Stimulated activated CD8-positive, alpha-beta memory T cell treated with anti-CD3 and anti-CD28 coated beads, Interleukin-15, amount 100 ng/mL, for 48 hours (primary cell): ENCODE measurements around the gene IL15RA.
"Not testable (repeated sequence)": the region's sequence is repeated elsewhere in the genome, so short reads cannot be mapped to it uniquely, and the experiment has no call there.

ENCODE experiments used
- DNase-seq, 2 donors: peaks; one replicate each; pipeline ENCODE4 v3.0.0-alpha.2; 2020; ENCODE audit warnings: low read depth in 2 of 2

IL15RA gene

DNA sequence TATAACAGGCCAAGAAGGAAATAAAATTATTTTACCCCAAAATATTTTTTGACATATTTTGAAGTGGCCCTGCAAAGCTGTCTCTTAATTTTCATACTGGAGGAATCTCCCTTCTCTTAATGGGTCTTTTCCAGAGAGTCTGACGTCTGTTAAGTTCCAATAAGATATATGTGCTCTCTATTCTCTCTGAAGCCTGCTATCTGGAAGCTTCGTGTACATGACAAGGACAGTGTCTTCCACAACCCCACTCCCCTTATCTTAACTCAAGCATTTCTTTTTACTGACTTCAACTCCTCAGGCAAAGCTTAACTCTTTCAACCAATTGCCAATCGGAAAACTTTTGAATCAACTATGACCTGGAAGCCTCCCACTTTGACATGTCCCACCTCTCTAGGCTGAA is 29.2 kb upstream of the IL15RA start:
- no peak for DNase-seq

DNA sequence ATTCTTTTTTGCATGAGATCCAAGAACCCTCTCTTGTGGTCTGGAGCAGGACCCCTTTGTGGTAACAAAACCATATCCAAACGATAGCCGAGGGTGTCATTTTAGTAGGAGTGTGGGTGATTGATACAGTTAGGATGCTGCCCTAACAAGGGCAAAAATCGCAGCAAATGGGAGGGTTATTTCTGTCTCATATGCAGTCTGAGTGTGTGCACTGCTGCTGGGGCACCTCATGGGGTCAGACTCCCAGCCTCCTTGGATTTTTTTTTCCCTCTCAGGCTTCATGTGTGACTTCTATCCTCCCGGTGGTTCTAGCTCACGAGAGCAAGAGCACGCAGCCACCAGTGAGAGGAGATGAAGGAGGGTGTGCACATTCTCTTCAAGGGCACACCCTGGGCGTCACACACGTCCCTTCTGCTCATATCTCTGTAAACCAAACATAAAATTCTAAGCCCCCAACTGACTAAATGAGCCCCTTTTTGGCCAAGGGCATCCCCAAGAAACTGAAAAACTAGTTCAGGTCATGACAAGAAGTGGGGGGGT is 28.6 kb upstream of the IL15RA start:
- no peak for DNase-seq

DNA sequence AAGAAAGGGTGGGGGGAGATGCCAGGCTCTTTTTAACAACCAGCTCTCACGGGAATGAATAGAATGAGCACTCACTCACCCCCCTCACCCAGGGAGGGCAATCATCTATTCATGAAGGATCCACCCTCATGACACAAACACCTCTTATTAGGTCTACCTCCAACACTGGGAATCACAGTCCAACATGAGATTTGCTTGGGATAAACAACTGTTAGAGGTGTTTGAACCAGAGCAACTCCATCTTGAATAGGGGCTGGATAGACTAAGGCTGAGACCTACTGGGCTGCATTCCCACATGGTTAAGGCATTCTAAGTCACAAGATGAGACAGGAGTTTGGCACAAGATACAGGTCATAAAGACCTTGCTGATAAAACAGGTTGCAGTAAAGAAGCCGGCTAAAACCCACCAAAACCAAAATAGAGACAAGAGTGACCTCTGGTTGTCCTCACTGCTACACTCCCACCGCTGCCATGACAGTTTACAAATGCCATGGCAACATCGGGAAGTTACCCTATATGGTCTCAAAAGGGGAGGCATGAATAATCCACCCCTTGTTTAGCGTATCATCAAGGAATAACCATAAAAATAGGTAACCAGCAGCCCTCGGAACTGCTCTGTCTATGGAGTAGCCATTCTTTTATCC is 27.9 kb upstream of the IL15RA start:
- DNase-seq: not testable (repeated sequence)

DNA sequence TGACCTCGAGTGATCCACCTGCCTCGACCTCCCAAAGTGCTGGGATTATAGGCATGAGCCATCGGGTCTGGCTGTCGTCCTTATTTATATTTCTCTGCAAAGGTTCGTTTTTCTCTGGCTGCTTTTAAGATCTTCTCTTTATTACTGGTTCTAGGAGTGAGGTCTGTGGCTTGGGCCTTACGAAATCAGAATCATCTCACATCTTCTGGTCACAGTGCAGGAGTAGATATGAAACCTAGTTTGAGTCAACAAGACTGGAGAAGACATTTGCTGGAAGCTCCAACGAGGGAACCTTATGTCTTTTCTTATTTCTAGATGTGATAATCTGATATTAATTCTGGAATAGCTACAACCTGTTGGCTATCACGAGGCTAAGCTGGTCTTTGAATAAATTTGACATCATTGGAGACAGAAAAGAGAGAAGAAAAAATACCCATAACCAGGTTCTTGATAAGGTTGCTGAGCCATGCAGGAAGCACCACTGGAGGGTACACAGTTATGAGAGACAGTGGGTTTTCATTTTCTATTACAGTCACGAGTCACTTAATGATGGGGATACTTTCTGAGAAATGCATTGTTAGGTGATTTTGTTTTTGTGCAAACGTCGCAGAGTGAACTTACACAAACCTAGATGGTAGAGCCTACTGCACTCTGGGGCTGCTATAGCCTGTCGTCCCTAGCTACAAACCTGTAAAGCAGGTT is 25.6 kb upstream of the IL15RA start:
- no peak for DNase-seq

DNA sequence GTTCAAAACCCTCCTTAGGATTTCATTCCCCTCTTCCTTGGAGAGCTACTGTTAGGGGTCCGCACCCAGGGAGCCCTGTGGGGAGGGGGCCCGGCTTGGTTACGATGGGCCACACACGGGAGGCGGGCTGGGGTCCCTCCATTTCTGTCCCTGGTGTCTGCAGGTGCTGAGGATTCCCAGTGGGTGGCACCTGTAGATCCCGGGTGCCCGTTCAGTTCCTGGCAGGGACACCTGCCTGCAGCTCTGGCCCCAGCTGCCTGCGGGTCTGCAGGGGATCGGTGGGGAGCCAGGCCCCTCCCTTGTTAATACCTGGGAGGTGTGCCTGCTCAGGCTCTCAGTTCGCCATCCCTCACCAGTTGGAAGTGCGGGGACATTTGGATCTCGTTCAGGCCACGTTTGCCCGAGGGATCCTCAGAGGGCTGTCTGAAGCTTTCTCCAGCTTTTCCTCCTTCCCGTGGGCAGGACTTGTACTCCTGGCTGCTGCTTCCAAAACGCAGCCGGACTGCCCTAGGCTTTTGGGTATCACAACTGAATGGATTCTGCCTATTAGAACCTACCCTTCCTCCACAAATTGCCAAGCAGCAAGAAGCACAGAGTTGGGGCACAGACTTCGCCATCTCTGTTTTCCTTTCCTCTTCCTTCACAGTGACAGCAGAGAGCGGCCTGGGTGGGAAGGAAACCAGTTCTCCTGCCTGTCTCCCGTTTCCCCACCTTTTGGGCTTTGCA is 22.3 kb upstream of the IL15RA start:
- no peak for DNase-seq

DNA sequence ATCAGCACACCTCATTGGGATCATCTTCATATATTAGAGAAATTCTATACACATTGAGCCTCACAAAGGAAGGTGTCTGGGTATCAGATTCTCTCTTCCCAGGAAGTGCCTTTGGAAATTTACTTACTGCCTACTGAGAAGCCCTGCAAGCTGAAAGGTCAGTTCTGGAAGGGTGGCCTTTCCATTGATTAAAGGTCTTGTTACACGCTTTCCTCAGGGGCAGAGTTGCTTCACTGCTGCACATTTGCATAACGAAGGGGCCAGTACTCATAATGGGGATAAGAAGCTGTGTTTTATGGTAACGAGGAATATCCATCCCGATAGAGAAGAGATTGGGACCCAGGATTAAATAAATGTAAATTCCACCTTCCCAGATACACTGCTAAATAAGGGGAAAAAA is 19.4 kb upstream of the IL15RA start:
- DNase-seq: no peak

DNA sequence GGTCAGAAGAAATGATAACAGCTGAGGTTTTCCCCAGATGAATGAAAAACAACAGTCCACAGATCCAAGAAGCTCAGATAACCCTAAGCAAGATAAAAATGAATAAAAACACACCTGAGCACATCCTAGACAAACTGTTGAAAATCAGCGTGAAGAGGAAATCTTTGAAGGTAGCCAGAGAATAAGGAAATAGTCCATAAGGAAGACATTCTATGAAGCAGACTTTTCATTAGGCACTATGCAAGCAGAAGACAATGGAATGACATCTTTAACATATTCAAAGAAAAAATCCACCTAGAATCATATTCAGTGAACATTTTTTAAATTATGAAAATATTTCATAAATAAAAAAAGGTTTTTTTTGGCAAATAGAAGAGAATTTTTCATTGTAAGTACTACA is 15.1 kb upstream of the IL15RA start:
- no peak for DNase-seq

DNA sequence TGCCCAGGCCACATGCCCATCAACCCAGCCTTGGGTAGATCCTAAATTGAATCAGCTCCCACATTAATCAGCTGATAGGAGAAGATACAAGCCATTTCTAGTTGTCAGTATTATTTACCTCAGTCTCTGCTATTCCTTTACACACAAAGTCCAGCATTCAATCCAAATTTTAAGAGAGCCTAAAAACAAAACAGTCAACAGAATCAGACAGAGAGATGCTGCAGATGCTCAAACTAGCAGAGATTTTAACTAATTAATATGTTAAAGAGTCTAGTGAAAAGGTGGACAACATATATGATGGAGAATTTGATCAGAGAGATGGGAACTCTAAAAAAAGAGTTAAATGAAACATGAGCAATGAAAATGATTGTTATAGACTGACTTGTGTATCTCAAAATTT is 14.4 kb upstream of the IL15RA start:
- DNase-seq: no peak

DNA sequence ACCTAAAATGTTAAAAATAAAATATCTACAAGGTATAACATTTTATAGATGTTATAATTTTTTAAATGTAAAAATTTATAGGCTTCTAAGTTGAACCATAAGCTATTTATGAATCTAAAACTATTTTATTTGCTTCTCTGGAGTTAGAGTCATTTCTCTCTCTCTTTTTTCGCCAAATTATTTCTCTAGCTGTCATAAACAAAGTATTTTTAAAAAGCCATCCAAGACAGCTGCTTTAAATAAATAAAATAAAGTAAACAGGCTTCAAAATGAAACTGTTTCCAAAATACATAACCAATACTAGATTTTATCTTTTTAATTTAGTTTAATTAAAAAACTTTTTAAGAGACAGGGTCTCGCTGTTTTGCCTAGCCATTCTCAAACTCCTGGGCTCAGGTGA is 12.4 kb upstream of the IL15RA start:
- DNase-seq: no peak

DNA sequence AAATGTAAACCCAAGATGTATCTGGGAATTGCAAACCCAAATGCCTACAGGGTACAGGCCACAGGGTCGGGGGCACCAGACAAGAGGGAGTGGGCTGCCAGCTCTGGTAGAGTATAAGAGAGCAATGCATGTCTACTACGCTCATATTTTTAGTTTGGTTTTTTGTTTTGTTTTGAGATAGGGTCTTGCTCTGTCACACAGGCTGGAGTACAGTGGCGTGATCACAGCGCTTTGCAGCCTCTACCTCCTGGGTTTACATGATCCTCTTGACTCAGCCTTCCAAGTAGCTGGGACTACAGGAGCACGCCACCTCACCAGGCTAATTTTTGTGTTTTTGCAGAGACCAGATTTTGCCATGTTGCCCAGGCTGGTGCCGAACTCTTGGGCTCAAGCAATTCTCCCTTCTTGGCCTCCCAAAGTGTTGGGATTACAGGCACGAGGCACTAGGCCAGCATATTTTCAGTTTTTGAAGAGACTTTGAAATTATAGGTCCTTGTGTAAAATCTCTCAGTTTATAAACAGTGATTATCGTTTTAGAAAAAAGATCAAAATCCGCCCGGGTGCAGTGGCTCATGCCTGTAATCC is 11.1 kb upstream of the IL15RA start:
- DNase-seq: no peak

DNA sequence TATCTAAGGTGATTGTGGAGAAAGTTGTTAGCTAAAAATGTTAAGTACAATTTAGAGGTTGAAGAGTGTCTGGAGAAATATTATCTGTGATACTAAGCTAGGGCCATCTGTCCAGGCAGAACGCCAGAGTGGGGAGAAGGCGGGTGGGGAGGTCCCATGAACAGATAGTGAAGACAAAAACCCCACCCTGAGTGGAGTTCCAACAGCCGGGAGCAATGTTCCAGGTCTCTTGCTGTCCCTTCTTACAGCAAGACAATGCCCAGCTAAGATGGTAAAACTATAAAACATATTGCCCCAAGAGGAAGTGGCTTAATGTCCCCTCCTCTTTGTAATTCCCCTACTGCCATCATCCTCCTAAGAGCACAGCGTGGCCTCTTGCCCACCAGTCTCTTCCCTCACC is 10.4 kb upstream of the IL15RA start:
- DNase-seq: no peak

DNA sequence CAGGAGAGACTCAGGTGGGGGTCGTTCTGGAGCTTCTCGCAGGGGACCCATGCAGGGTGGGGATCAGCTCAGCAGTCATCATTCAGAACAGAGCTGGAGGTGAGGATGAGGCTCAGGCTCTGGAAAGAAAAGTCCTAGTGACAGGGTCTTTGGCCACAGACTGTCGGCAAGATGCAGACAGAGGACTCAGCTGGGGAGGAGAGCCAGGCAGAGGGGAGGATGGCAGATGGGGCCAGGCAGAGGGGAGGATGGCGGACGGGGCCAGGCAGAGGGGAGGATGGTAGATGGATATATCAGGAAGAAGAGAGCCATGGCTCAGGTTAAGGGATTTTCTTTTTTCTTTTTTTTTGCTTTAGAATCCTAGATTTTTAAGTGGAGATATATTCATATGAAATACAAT is 7.7 kb upstream of the IL15RA start:
- DNase-seq: no peak

DNA sequence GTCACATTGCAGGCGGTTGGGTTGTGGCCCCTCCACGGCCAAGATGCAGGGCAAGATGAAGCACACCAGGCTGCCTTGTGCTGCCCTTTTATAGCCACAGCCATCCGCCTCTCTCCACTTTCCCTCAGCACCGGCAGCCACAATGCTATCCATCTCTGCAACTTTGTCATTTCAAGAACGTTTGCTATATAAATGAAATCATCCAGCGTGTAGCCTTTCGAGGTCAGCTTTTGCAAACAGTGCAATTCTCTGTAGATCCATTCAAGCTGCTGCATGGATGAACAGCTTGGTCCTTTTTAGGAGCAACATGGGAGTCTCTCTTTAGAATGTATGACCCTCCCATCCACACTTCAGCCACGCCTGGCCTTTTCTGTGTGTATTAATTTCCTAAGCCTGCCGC is 6.4 kb upstream of the IL15RA start:
- no peak for DNase-seq

DNA sequence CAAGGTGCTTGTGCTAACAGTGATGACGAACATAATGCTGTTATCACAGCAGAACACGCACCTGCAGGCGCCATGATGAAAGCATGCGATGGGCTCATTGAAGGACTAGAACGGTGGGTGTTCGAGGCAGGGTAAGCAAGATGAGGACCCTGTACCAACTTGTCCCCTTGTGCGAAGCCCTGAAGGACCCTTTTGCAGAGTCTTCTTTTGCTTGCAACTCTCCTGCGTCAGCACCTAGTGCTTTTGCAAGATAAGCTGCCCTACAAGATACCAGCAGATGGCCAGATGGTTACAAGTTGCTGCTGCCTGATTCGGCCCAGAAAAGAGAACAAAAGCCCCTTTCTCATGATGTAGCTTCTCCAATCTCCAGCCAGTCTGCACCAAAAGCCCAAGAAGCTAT is 4.2 kb upstream of the IL15RA start:
- DNase-seq: no peak

DNA sequence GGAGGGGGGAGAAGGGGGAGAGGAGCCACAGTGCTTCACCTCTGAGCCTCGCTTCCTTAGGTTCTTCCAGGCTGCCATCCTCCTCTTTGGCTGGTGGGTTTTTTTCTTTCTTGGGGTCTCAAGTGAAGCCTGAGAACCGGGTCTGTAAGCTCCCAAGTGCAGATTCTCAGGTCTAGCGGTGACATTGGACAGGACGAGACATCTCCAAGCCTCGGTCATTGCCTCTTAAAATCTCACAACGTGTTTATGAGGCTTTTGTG is 817 bp upstream of the IL15RA start:
- DNase-seq: no peak

DNA sequence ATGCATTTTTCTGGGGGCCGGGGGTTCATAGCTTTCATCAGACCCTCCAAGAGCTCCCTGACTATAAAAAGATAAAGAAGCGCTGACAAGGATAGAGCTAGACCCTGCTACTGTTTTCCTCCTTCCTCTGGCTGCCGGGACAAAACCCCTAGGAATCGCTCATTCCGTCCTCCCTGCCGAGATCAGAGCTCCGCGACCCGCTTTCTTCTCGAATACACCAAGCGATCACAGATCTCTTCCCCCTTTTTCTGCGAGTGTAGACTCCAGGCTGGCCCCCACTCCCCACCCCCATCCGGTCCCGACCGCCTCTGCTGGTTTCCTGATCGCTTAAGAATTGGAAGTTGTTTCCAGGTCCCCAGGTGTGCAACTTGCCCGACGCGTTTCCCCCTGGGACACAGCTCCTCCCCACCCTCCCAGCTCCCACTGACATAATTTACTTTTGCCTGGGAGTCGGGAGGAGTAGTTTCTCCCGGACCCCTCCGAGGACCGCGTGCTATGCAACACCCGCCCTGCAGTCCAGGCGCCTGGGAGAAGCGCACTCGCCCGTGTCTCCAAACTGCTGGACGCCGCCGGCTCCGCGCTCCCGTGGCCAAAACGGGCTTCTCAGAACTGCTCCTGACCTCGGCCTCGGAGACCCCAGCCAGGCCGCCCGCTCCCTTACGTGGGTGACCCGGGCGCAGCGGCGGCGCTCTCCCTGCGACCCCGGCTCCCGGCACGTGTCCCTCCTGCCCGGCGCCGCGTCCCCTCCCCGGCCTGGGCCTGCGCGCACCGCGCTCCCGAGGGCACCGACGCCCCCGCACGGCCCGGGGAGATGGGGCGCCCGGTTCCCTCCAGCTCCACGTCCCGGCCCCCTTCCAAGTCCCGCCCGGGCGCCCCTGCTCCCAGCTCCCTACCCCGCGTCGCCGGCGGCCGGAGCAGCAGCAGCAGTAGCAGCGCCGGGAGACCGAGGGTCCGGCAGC is 552 bp downstream of the IL15RA start:
- peak; percentile 19 to 34 for DNase-seq

DNA sequence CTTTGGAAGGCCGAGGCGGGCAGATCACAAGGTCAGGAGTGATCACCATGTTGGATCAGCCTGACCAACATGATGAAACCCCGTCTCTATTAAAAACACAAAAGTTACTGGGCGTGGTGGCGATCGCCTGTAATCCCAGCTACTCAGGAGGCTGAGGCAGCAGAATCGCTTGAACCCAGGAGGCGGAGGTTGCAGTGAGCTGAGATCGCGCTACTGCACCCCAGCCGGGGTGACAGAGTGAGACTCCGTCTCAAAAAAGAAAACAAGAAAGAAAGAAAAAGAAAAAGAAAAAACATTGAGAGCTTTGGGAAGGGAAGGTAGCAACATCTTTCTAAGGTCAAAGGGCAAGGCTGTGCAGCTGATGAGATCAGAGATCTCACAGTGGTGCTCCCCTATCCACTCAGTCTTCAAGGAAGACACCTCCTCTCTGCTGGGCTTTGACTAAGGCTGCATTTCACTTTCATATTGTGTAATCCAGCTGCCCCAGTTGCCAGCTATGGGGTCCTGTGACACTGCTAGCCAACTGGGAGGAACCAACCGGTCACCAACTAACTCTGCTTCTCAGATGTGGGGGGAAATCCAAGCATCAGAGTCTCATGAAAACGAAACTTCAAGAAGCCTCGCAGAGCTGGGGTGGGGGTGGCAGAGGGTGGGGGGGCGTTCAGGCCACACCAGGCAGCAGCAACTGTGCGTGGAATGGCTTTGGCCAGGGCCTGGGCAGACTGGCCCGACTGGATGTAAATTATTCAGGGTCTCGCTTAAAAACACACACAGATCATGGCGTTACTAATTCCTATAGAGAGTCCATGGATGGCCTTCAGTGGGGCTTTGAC is 1.5 kb downstream of the IL15RA start:
- peak; percentile 65 to 73 for DNase-seq

DNA sequence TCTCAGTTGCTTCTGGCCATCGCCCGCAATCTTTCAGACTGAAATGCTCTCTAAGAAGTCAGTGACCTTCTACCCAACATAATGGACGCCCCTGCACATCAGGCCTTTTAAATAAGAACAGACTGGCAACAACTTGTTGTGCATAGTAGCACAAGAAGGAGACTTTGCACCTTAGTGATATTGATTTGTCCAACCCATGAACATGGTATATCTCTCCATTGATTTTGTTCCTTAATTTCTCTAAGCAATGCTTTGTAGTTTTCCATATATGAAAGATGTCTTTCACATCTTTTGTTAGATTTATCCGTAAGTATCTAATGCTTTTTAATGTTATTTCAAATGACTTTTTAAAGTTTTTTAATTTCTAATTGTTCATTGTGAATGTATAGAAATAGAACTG is 4.3 kb downstream of the IL15RA start:
- DNase-seq: no peak

DNA sequence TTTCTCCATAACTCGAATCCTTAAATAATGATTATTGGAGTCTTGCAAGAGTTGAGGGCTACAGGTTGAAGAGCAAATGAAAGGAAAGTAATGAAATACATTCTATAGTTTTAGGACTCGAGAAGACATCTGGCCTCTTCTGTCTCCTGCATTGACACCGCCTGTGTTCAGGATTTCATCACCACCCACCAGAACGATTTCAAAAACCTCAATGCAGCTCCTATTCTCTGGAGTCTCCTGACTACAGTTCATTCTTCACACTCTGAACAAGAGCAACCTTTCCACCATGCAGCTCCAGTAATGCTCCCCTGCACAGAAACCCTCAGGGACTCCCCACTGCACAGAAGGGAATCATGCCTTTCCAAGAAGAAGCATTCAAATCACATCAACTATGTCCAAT is 5.5 kb downstream of the IL15RA start:
- DNase-seq: no peak

DNA sequence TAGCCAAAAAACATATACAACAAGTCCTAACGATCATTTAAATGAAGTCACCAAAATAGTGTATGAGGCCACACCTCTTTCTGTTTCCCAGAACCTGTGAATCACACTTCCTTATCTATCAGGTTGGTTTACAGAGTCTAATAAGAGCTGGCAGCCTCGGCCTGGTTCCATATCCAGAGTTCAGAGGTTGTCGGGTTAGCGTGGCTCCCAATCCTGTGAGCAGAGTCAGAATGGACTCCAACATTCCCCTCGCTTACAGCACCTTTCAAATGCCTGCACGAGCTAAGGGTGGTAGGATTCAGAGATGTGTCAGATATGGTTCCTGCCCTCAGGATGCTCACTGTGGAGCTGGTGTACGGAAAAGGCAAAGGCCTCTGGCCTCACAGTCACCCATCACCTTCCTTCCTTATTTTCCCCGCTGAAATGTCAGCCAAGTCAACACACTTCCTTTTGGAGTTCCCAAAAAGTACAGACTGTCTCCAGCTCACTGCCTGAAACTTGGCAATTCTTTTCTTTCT is 6.0 kb downstream of the IL15RA start:
- DNase-seq: no peak

DNA sequence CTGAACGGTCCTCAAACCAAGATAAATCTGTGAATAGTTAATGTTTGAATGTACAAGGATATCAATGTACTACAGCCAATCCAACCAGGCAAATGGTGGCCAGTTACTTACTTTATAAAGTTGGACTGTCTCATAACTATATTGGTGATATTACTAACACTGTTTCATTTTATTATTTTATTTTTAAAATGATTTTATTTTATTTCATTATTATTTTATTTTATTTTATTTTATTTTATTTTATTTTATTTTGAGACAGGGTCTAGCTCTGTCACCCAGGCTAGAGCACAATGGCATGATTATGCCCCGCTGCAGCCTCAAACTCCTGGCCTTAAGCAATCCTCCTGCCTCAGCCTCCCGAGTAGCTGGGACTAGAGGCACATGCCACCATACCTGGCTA is 6.8 kb downstream of the IL15RA start:
- no peak for DNase-seq
